Neural crest cell (in vitro differentiated cells): ENCODE results near the gene OSBPL6. TPM values are rescaled to one million over a fixed set of nuclear protein-coding genes. Genes with fewer than 3 reads are reported as not detected.

Source experiments
- DNase-seq: peaks from one replicate; pipeline ENCODE4 v3.0.0; 2021; ENCODE audit warnings: low read depth, mixed read lengths, low spot score
- H3K27ac Mint-ChIP-seq: one replicate; pipeline ENCODE4 v1.8.0; 2021; ENCODE audit warnings: mild to moderate bottlenecking, mixed read lengths; ENCODE audit not compliant: unreplicated experiment
- H3K27me3 Mint-ChIP-seq: 2 replicates; pipeline ENCODE4 v1.8.0; 2021; ENCODE audit warnings: low read depth, mild to moderate bottlenecking, mixed read lengths
- H3K36me3 Mint-ChIP-seq: 2 replicates; pipeline ENCODE4 v1.8.0; 2021; ENCODE audit warnings: low read depth, mild to moderate bottlenecking, mixed read lengths
- H3K4me1 Mint-ChIP-seq: 2 replicates; pipeline ENCODE4 v1.8.0; 2021; ENCODE audit warnings: mixed read lengths
- H3K4me3 Mint-ChIP-seq: one replicate; pipeline ENCODE4 v1.8.0; 2021; ENCODE audit warnings: mild to moderate bottlenecking, mixed read lengths
- H3K9me3 Mint-ChIP-seq: 2 replicates; pipeline ENCODE4 v1.8.0; 2021; ENCODE audit warnings: mixed read lengths
- CTCF ChIP-seq: fragments of 200-600 bp; sonication (generic); conservative IDR thresholded peaks from 2 replicates; pipeline ENCODE4 v1.5.0; 2021; ENCODE audit warnings: antibody characterized with exemption, mild to moderate bottlenecking
- total RNA-seq: library from RNA; stranded (reverse); gene quantifications from 2 replicates; pipeline ENCODE4 v1.2.1, GENCODE V29; 2021

The OSBPL6 gene
- total RNA-seq, 1 donor from 2014 or later = 10.8 TPM

- H3K4me3 Mint-ChIP-seq = no peak overlapping the region
- DNase-seq = no peak
- H3K27ac Mint-ChIP-seq = no peak overlapping the region
- peaks cover 42% of the 10 kb centered on the region for H3K4me1 Mint-ChIP-seq
- H3K9me3 Mint-ChIP-seq = peaks cover 2% of the 10 kb centered on the region
- no peak for TF ChIP-seq CTCF
- H3K36me3 Mint-ChIP-seq = peaks cover 6% of the 10 kb centered on the region
- H3K27me3 Mint-ChIP-seq = no peaks in the 10 kb centered on the region
These were observed 27.2 kb downstream of the OSBPL6 start for GRCh38 chr2:178221556-178221955.

- no peak for DNase-seq
- peaks cover 2% of the 10 kb centered on the region for H3K9me3 Mint-ChIP-seq
- peak overlapping the region; percentile 24 for H3K4me3 Mint-ChIP-seq
- TF ChIP-seq CTCF = no peak
- peaks cover 2% of the 10 kb centered on the region for H3K36me3 Mint-ChIP-seq
- peak overlapping the region; percentile 10 for H3K27ac Mint-ChIP-seq
- no peaks in the 10 kb centered on the region for H3K27me3 Mint-ChIP-seq
- H3K4me1 Mint-ChIP-seq = peaks cover 42% of the 10 kb centered on the region
These were observed 29.5 kb downstream of the OSBPL6 start for GRCh38 chr2:178223806-178224205.

- peaks cover 36% of the 10 kb centered on the region for H3K4me1 Mint-ChIP-seq
- no peak overlapping the region for H3K27ac Mint-ChIP-seq
- H3K9me3 Mint-ChIP-seq = no peaks in the 10 kb centered on the region
- TF ChIP-seq CTCF = no peak
- no peaks in the 10 kb centered on the region for H3K27me3 Mint-ChIP-seq
- no peak for DNase-seq
- no peak overlapping the region for H3K4me3 Mint-ChIP-seq
- no peaks in the 10 kb centered on the region for H3K36me3 Mint-ChIP-seq
These were observed 30.9 kb downstream of the OSBPL6 start for GRCh38 chr2:178225006-178225805.

GRCh38 chr2:178227187-178227586 is 32.9 kb downstream of the OSBPL6 start:
- H3K4me1 Mint-ChIP-seq = peaks cover 30% of the 10 kb centered on the region
- H3K36me3 Mint-ChIP-seq = no peaks in the 10 kb centered on the region
- no peak for DNase-seq
- H3K27ac Mint-ChIP-seq = no peak overlapping the region
- no peak for TF ChIP-seq CTCF
- no peaks in the 10 kb centered on the region for H3K9me3 Mint-ChIP-seq
- no peaks in the 10 kb centered on the region for H3K27me3 Mint-ChIP-seq
- H3K4me3 Mint-ChIP-seq = no peak overlapping the region

- Mint-ChIP-seq H3K27me3 (no peaks in the 10 kb centered on the region), H3K9me3 (no peaks in the 10 kb centered on the region), H3K36me3 (no peaks in the 10 kb centered on the region), H3K4me1 (peaks cover 8% of the 10 kb centered on the region), H3K4me3 (no peak overlapping the region), H3K27ac (no peak overlapping the region)
- no peak for TF ChIP-seq CTCF
- no peak for DNase-seq
These were observed 35.6 kb downstream of the OSBPL6 start for GRCh38 chr2:178229927-178230326.
